Measurements from ENCODE around the gene FOXR1.

FOXR1 gene

GRCh38 chr11:119026970-119027369 is 55.4 kb downstream of the FOXR1 start:
- DNase-seq (ENCODE audit: low read depth), result no peak

GRCh38 chr11:119027561-119028345 is 56.2 kb downstream of the FOXR1 start:
- no peak for DNase-seq (ENCODE audit: low read depth)

- no peak for DNase-seq (ENCODE audit: low read depth)
These were observed 56.9 kb downstream of the FOXR1 start for GRCh38 chr11:119028346-119029068.

GRCh38 chr11:119029069-119029339 is 57.4 kb downstream of the FOXR1 start:
- DNase-seq (ENCODE audit: low read depth), result no peak

- no peak for DNase-seq (ENCODE audit: low read depth)
These were observed 57.9 kb downstream of the FOXR1 start for GRCh38 chr11:119029340-119030028.

GRCh38 chr11:119030029-119030328 is 58.4 kb downstream of the FOXR1 start:
- DNase-seq (ENCODE audit: low read depth), result no peak

GRCh38 chr11:119030329-119031047 is 58.9 kb downstream of the FOXR1 start, which contains the start of gene SLC37A4:
Gene SLC37A4, minus strand, starts transcription at chr11:119030877.
- DNase-seq (ENCODE audit: low read depth), result peak; percentile 99
